Measurements from ENCODE around the gene MAGI2.
A peak's percentile ranks its signal among the peaks of the same experiment; 100 is the strongest.

MAGI2 gene

DNA sequence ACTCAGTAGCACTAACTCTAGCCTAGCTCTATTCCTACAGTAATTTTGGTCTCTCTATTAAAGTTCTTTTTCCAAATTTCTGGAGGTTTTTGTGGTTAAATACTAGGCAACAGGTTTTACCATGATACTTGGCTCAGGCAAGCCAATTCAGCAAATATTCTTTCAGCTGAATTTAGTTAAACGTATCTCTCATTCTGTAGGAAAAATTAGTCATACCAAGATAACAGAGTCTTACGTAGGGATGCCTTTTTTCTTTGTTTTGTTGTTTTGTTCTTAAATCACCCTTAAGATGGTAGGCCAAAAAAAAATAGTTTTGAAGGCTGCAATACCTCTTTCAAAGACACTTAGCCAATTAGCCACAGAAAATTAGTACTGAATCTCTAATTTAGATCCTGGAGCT lies 180.5 kb downstream of the MAGI2 start:
- Histone ChIP-seq H3K4me2 (ENCODE audit: insufficient read depth, low read length) (no peak overlapping the region), H3K27ac (ENCODE audit: low read length) (no peak overlapping the region), H3K4me3 (ENCODE audit: low read depth in 1 of 2, low read length in 2 of 2) (no peak overlapping the region), H3K9ac (ENCODE audit: low read depth, low read length) (no peak overlapping the region), H3K4me1 (ENCODE audit: insufficient read depth, low read length) (no peaks in the 10 kb centered on the region), H3K79me2 (ENCODE audit: insufficient read depth, low read length) (no peaks in the 10 kb centered on the region), H3K36me3 (ENCODE audit: insufficient read depth, low read length) (no peaks in the 10 kb centered on the region), H4K20me1 (ENCODE audit: insufficient read depth, low read length) (no peaks in the 10 kb centered on the region; the same call in 1 of the 2 replicates), H3K9me3 (ENCODE audit: insufficient read depth, low read length, severe bottlenecking) (no peaks in the 10 kb centered on the region), H2AFZ (ENCODE audit: low read depth, low read length) (no peak overlapping the region), H3K27me3 (ENCODE audit: insufficient read depth, low read length, poor library complexity) (no peaks in the 10 kb centered on the region)
- no peak for ATAC-seq (ENCODE audit: insufficient read depth, low read depth)
- TF ChIP-seq EZH2 (IDR thresholded peaks at IDR 0.05; ENCODE audit: borderline replicate concordance, low read depth, low read length, severe bottlenecking) (no peak), CTCF (IDR thresholded peaks at IDR 0.05; ENCODE audit: borderline replicate concordance, extremely low read depth, low read length, poor library complexity, severe bottlenecking) (no peak)
- no peak for DNase-seq

- no peak for DNase-seq
Measured at GRCh38 chr7:79272066-79272669, 181.3 kb downstream of the MAGI2 start.

GRCh38 chr7:79268730-79269129 lies 184.7 kb downstream of the MAGI2 start:
- Histone ChIP-seq H3K9me3 (ENCODE audit: insufficient read depth, low read length, severe bottlenecking) (no peaks in the 10 kb centered on the region), H3K4me3 (ENCODE audit: low read depth in 1 of 2, low read length in 2 of 2) (no peak overlapping the region), H4K20me1 (ENCODE audit: insufficient read depth, low read length) (no peaks in the 10 kb centered on the region; the same call in 1 of the 2 replicates), H3K36me3 (ENCODE audit: insufficient read depth, low read length) (no peaks in the 10 kb centered on the region), H3K79me2 (ENCODE audit: insufficient read depth, low read length) (no peaks in the 10 kb centered on the region), H3K4me1 (ENCODE audit: insufficient read depth, low read length) (no peaks in the 10 kb centered on the region), H3K9ac (ENCODE audit: low read depth, low read length) (no peak overlapping the region), H3K4me2 (ENCODE audit: insufficient read depth, low read length) (no peak overlapping the region), H2AFZ (ENCODE audit: low read depth, low read length) (no peak overlapping the region), H3K27me3 (ENCODE audit: insufficient read depth, low read length, poor library complexity) (no peaks in the 10 kb centered on the region), H3K27ac (ENCODE audit: low read length) (no peak overlapping the region)
- no peak for DNase-seq
- no peak for ATAC-seq (ENCODE audit: insufficient read depth, low read depth)
- TF ChIP-seq EZH2 (IDR thresholded peaks at IDR 0.05; ENCODE audit: borderline replicate concordance, low read depth, low read length, severe bottlenecking) (no peak), CTCF (IDR thresholded peaks at IDR 0.05; ENCODE audit: borderline replicate concordance, extremely low read depth, low read length, poor library complexity, severe bottlenecking) (no peak)

More at GRCh38 chr7:79272066-79272669, 181.3 kb downstream of the MAGI2 start:
- Histone ChIP-seq H3K4me1 (ENCODE audit: insufficient read depth, low read length) (no peaks in the 10 kb centered on the region), H2AFZ (ENCODE audit: low read depth, low read length) (no peak overlapping the region), H3K36me3 (ENCODE audit: insufficient read depth, low read length) (no peaks in the 10 kb centered on the region), H3K9ac (ENCODE audit: low read depth, low read length) (no peak overlapping the region), H3K4me2 (ENCODE audit: insufficient read depth, low read length) (no peak overlapping the region), H3K4me3 (ENCODE audit: low read depth in 1 of 2, low read length in 2 of 2) (no peak overlapping the region), H4K20me1 (ENCODE audit: insufficient read depth, low read length) (no peaks in the 10 kb centered on the region; the same call in 1 of the 2 replicates), H3K27ac (ENCODE audit: low read length) (no peak overlapping the region), H3K9me3 (ENCODE audit: insufficient read depth, low read length, severe bottlenecking) (no peaks in the 10 kb centered on the region), H3K79me2 (ENCODE audit: insufficient read depth, low read length) (no peaks in the 10 kb centered on the region), H3K27me3 (ENCODE audit: insufficient read depth, low read length, poor library complexity) (no peaks in the 10 kb centered on the region)
- TF ChIP-seq CTCF (IDR thresholded peaks at IDR 0.05; ENCODE audit: borderline replicate concordance, extremely low read depth, low read length, poor library complexity, severe bottlenecking) (peak; percentile 66), EZH2 (IDR thresholded peaks at IDR 0.05; ENCODE audit: borderline replicate concordance, low read depth, low read length, severe bottlenecking) (no peak)
- peak; percentile 55; the same call in 1 of the 3 replicates for ATAC-seq (ENCODE audit: insufficient read depth, low read depth)

Measured in DND-41 (cell line).